Panc1 (cell line): Measurements from ENCODE around the gene GRHL1.

Experiments used
- POLR2AphosphoS5 ChIP-seq: IDR thresholded peaks from 2 replicates; pipeline ENCODE4 v1.6.1; 2012; ENCODE audit warnings: mild to moderate bottlenecking, low read depth, low read length, moderate library complexity
- SIN3A ChIP-seq: IDR thresholded peaks from 2 replicates; pipeline ENCODE4 v1.6.1; 2012; ENCODE audit warnings: low read depth, mild to moderate bottlenecking, low read length, moderate library complexity, borderline replicate concordance; ENCODE audit not compliant: insufficient read depth
- TF ChIP-seq, protein P1 (sequence below): fragments of 450-650 bp; IDR thresholded peaks from 2 replicates; pipeline ENCODE4 v1.5.1; 2017; ENCODE audit warnings: mild to moderate bottlenecking

DNA sequence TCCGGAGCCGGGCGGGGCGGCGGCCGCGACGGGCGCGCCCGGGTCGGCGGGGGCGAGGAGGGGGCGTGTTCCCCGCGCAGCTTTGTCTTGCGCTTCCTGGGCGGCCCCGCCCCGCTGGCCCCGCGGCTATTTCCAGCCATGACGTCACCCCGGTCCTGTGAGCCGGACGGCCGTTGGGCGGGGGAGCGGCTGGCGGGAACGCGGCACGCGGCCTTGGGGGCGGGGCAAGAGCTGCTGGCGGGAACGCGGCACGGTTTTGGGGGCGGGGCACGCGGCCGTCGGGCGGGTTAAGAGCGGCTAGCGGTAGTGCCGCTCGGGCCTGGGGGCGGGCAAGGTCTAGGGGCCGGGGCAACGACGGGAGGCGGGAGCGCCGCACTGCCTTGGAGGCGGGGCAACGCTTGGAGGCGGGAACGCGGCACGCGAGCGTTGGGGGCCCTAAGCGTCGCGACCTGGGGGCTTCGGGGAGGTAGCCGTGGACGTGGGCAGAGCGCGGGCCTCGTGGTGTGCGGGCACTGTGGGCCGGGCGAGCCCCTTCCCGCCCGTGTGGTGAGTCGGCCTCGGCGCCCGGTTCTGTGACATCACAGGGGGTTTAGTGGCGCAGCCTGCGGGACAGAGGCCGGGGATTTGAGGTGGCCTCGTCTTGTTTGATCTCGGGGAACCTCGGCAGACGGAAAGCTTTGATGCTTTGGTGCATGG lies 92.6 kb downstream of the GRHL1 start:
- TF ChIP-seq, protein P1, sequence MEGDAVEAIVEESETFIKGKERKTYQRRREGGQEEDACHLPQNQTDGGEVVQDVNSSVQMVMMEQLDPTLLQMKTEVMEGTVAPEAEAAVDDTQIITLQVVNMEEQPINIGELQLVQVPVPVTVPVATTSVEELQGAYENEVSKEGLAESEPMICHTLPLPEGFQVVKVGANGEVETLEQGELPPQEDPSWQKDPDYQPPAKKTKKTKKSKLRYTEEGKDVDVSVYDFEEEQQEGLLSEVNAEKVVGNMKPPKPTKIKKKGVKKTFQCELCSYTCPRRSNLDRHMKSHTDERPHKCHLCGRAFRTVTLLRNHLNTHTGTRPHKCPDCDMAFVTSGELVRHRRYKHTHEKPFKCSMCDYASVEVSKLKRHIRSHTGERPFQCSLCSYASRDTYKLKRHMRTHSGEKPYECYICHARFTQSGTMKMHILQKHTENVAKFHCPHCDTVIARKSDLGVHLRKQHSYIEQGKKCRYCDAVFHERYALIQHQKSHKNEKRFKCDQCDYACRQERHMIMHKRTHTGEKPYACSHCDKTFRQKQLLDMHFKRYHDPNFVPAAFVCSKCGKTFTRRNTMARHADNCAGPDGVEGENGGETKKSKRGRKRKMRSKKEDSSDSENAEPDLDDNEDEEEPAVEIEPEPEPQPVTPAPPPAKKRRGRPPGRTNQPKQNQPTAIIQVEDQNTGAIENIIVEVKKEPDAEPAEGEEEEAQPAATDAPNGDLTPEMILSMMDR: no peak
- TF ChIP-seq POLR2AphosphoS5: no peak; the same call in 1 of the 2 replicates
- TF ChIP-seq SIN3A: no peak
